ENCODE results near the gene FAM163B.
"Not testable (repeated sequence)": the region's sequence is repeated elsewhere in the genome, so short reads cannot be mapped to it uniquely, and the experiment has no call there.

FAM163B gene

DNA sequence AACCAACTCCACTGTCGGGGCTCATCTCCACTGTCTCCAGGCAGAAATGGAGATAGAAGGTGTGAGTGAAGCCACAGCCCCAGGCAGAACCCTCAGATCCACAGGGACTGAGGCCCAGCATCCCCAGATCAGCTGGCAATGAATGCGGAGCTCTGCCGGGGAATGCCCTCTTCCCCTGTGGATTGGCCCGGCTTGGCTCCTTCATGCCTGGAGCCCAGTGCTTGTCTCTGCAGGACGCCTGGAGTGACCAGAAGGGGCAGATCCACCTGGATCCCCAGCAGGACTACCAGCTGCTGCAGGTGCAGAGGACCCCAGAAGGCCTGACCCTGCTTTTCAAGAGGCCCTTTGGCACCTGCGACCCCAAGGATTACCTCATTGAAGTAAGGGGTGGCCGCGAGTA is 30.4 kb upstream of the FAM163B start:
- no peak for DNase-seq (ENCODE audit: low read depth)

- no peak for DNase-seq (ENCODE audit: low read depth)
Observed at GRCh38 chr9:133638711-133639110, 29.5 kb upstream of the FAM163B start.

DNA sequence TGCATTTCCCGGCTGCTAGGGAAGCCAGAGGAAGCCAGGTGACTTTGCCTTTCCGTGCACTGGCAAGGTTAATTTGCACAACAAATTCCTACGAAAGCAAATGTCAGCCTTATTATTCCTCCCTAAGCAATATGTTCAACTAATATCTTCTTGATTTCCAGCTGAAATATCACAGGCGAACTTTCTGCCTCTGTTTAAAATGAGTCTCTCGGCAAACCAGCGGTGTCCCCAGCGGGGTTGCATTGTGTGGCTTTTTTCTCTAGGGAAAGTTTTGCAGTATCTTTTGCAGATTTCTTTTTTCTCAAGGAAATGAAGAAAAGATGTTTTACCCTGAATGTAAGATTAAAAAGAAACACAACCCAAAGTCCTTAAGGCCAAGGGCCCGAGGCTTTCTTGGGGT is 28.9 kb upstream of the FAM163B start:
- DNase-seq (ENCODE audit: low read depth): no peak

- no peak for DNase-seq (ENCODE audit: low read depth)
Observed at GRCh38 chr9:133637451-133638055, 28.4 kb upstream of the FAM163B start.

DNA sequence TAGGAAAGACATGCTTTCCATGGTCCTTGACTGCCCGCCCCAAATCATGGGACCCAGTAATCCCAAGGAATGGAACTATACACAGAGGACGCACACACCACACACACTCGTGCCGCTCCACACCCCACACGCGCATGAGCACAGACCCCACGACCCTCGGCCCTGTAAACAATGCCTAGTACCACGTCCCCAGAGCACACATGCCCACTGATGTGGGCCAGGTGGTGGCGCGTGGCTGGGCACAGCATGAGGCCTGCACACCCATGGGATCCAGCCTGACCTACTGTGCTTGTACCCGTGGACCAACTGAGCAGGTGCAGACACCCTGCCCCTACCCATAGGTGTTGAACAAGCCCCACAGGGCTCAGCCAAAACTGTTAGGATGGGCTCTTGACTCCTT is 27.7 kb upstream of the FAM163B start:
- no peak for DNase-seq (ENCODE audit: low read depth)

DNA sequence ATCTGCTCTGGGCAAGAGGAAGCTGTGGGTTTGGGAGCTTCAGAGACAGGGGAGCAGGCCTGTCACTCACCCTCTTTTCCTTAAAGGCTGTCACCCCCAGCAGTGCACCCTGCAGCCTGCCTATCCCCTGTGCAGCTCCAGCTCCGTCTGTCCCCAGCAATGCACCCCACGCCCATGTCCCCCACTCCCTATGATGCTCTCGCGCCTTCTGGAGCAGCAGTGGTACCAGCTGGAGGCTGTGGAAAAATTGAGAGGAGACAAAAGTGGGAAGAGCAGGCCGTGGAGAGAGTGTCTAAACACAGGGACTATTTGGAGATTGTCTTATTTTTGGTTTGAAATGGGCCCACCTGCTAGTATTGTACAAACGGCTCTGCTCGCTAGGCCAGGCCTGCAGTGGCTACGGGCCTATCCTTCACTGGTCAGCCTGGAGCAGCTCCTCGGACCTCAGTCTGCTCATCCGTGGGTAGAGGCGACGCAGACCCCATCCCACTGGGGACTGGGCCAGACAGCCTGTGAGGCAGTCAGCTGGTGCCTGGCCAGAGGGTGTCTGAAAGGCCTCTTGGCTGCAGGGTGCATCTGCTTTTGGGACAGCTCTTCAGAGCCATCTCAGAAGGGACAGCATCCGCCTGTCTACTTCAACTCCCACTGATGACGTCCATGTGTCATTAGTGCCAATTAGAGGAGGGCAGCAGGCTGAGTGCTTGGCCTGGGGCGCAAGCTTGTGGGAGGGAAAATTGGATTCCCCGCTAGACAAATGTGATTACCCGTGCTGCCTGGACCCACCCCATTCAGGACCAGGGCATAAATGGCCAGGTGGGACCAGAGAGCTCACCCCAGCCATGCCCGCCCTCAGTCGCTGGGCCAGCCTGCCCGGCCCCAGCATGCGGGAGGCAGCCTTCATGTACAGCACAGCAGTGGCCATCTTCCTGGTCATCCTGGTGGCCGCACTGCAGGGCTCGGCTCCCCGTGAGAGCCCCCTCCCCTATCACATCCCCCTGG is 26.6 kb upstream of the FAM163B start, which contains the start of gene DBH:
TSS of gene DBH (plus strand) at position 831 of the 999 bp plus-strand sequence. CDS start at position 840, 9 bp downstream.
- no peak for DNase-seq (ENCODE audit: low read depth)

- DNase-seq (ENCODE audit: low read depth): no peak
Observed at GRCh38 chr9:133635098-133635497, 25.9 kb upstream of the FAM163B start.

GRCh38 chr9:133634081-133634691 is 25.0 kb upstream of the FAM163B start:
- DNase-seq (ENCODE audit: low read depth): no peak

GRCh38 chr9:133633681-133634080 is 24.5 kb upstream of the FAM163B start:
- no peak for DNase-seq (ENCODE audit: low read depth)

DNA sequence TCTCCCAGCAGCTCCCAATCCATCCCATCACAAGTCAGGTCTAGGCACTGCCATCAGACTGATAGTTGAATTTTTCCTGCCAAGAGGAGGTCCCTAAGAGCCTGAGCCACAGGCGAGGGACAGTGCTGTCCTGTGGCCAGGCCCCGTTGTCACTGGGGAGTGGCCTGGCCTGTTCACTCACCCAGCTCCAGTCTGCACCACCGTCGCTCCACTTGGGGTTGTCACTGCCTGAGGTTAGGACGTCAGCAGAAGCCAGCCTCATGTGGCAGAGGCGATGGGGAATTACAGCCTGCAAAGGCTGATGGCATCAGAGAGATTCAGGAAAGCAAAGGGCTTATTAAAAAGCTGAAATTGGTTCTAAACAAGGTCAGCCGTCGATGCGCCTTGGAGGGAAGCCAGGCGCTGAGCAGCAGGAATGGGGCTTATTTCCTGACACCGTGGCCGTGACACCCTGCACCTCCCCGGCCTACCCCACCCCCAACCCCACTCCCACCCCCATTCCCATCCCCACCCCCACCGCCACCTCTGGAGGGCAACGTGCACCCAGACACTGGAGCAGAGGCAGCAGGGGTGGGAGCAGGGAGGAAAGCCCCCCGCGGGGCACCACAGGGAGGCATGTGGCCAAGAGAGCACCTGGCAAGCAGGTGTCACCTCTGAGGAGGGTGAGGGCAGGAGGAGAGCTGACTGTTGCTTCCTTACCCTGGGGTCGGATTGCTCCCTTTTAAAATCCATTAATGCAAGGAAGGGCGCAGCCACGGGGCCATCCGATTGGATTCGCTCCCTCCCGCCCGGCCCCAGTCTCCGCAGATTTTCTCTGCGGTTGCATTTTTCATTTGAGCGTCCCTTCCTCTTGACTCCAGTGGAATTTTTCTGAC is 23.9 kb upstream of the FAM163B start:
- DNase-seq (ENCODE audit: low read depth): no peak

DNA sequence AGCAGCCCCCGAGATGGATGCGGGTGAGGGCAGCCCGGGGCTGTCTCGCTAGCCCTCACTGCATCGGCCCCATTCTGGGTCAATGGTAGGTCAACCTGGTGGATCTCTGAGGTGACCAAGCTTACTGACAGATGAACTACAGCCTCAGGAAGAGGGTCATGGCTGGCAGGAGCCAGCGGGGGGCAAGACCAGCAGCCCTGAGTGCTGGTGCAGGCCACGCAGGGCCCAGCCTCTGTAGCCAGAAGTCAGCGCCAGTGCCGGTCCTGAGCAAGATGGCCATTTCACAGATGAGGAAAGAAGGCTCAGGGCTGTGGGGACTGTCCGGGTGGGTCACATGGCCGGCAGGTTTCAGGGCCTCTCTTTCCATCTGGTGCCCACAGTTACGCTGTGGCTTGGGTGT is 21.9 kb upstream of the FAM163B start:
- DNase-seq (ENCODE audit: low read depth): no peak

DNA sequence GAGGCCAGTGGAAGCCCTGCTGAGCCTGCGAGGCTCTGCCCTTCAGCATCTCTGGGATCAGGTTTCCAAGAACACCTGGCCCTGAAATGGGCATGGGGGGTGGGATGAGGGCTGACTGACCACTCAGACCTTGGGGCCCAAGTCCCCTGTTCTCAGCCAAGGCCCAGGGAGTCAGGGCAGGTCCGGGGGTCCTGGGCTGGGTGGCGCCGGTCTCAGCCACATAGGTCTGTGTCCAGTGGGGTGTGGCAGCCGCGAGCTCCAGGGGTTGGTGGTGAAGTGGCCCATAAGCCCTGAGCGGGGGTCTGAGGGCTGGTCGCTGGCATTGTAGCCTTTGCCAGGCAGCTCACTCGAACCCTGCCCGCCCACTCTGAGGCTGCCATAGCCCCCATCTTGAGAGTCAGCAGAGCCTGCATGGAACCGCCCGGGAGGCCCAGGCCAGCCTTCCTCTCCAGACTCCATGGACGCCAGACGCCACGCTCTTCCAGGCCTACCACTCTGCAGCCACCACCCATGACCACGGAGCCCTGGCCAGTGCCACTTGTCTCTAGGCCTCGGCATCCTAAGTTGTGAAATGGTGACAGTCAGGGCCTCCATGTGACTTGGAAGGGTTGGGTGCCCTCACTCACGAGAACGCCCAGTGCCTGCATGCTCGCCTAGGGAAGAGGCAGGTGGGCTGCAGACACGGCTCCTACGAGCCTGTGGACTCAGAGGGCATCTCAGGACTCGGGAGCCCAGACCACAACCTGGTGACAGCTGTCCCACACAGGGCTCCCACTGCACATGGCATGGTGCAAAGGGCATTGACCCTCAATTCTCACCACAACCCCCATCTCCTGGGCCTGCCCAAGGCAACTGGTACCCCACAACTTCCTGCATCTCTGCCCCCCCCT is 20.3 kb upstream of the FAM163B start:
- no peak for DNase-seq (ENCODE audit: low read depth)

DNA sequence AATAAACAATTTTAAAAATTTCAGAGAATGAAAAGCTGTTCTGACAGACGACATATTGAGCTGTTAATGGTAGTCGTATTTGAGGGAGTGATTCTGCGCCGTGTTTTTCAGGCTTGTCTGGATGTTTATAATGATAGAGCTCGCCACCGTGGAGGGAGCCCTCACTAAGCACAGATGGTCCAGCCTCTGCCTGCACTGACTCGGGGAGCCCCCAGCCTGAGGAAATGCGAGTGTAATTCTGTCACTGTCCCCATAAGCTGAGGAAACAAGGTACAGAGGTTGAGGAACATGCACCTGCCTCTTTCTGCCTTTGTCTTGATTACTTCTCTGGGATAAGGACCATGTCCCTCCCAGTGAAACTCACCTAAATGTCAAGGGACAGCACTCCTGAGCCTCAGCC is 19.6 kb upstream of the FAM163B start:
- DNase-seq (ENCODE audit: low read depth): no peak

- no peak for DNase-seq (ENCODE audit: low read depth)
Observed at GRCh38 chr9:133627341-133627740, 18.2 kb upstream of the FAM163B start.

DNA sequence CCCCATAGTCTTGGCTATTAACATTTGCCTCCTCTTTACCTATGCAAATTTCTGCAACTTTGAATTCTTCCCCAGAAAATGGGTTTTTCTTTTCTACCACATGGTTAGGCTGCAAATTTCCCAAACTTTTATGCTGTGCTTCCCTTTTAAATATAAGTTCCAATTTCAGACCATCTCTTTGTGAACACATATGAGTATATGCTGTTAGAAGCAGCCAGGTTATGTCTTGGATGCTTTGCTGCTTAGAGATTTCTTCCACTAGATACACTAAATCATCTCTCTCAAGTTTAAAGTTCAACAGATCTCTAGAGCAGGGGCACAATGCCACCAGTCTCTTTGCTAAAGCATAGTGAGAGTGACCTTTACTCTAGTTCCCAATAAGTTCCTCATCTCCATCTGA is 16.8 kb upstream of the FAM163B start:
- DNase-seq (ENCODE audit: low read depth): not testable (repeated sequence)

- DNase-seq (ENCODE audit: low read depth): no peak
Observed at GRCh38 chr9:133622555-133622954, 13.4 kb upstream of the FAM163B start.

GRCh38 chr9:133621725-133622267 is 12.6 kb upstream of the FAM163B start:
- DNase-seq (ENCODE audit: low read depth): no peak

DNA sequence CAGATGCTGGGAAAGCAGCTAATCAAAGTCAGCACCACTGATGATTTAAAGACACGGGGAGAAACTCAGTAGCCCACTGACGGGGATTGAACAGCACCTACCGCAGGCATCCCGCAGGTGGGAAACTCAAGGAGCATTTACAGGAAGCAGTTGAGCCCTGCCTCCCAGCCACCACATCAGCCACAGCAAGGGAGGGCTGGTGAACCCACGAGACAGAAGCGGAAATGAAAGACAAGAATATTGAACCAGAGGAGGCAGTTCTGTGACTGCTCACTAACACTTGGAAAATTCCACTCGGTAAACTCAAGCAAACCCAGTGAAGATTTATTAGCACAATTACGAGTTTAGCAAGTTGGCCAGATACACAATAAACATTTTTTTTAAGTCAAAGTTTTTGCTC is 10.6 kb upstream of the FAM163B start:
- peak; percentile 8 for DNase-seq (ENCODE audit: low read depth)

DNA sequence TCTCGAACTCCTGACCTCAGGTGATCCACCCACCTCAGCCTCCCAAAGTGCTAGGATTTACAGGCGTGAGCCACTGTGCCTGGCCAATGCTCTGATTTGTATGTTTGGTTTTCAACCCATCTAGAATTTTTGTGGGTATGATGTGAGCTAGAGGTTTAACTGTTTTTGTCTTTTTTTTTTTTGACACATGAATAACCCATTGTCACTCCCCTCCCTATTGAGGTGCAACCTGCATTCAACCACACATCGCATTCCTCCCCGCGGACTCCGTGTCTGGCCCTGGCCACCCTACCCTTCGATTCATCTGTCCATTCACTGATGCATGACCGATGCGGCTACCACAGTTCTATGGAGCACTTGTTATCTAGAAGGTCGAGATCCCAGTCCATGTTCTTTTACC is 9.5 kb upstream of the FAM163B start:
- DNase-seq (ENCODE audit: low read depth): no peak

- no peak for DNase-seq (ENCODE audit: low read depth)
Observed at GRCh38 chr9:133616643-133617405, 7.6 kb upstream of the FAM163B start.

All from stimulated activated CD8-positive, alpha-beta memory T cell treated with anti-CD3 and anti-CD28 coated beads, Interleukin-7, amount 100 ng/mL, for 24 hours (primary cell).